GM21423 (cell line): ENCODE data around the gene DYNC1H1.

ENCODE experiments used
- ATAC-seq: cut with Tn5 transposase; IDR thresholded peaks from one replicate; pipeline ENCODE4 v1.9.1; 2021; ENCODE audit warnings: mild to moderate bottlenecking, moderate library complexity; ENCODE audit not compliant: unreplicated experiment

DYNC1H1 gene

GRCh38 chr14:101939646-101940170 lies 24.7 kb upstream of the DYNC1H1 start:
- no peak for ATAC-seq

GRCh38 chr14:101944451-101944850 lies 19.9 kb upstream of the DYNC1H1 start:
- no peak for ATAC-seq

- no peak for ATAC-seq
These were observed 19.2 kb upstream of the DYNC1H1 start for GRCh38 chr14:101945171-101945570.

- peak; percentile 2 for ATAC-seq
These were observed 16.8 kb upstream of the DYNC1H1 start for GRCh38 chr14:101947577-101947903.

DNA sequence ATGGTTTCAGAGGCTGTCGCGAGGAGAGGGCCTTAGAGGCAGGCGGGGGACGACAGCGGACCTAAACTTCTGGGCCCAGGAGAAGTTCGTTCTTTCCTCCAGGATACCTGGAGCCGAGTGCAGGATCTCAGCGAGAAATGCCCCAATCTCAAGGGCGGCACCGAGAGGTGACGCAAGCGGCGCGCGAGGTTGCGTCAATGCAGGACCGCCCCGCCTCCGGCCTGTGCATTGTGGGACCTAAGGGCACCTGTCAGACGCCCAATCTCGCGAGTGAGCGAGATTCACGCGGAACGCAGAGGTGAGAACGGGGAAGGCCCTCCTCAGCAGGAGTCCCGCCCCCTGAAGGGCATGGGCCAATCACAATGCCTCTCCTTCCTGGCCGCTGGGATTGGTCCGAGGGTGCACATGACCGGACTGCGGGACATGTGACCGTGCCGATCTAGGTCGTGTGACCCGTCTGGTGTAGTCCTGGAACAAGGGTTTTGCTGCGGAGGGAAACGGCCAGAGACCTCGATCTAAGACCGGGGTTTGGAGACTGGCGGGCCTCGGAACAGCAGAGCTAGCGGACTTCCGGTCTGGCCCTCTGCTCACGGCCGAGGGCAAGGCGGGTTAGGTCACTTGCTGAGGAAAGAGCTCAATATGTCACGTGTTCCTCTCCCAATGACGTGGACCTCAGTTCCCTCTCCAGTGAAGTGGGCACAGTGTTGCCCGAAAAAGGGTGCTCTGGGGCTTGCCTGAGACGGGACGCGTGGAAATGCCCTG lies 16.3 kb upstream of the DYNC1H1 start:
- peak; percentile 97 for ATAC-seq

DNA sequence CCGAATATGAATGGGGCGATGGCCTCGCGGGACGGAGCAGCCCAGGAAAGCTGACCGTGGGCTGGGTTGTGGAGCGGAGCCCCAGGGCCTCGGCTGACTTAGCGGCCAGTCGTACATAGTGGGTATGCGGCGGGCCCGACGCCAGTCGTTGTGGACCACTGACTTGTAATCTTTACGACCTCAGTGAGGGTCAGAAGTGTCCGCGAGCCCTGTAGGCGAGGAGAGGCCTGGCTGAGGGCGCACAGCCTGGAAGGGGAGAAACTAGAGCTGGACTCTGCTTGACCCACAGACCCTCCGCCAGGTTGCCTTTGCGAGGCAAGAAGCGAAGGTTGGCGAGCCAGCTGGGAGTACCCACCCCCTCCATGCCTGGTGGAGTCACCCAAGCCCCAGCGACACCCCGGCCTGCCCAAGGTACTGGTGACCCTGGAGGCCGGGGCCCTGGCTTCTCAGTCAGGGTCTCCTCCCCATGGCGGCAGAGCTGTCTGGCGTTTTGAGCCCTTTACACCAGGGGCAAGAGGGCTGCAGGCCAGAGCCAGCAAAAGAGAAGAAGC lies 15.6 kb upstream of the DYNC1H1 start:
- ATAC-seq, result no peak

DNA sequence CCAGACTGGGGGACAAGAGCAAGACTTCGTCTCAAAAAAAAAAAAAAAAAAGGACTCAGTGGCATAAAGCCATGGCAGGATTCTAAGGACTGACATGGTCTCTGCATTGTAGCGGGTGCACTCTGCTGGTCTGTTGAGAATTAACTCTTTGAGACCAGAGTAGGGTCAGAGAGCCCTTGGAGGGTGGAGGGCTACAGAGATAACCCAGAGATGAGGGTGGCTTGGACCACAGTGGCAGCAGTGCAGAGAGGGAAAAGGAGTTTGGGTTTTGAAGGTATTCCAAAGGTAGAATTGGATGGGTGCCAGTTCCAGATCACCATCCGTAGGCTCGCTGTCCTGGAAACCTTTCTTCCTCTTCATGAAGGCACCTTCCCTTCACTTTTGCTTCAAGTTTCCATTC lies 14.3 kb upstream of the DYNC1H1 start:
- no peak for ATAC-seq

GRCh38 chr14:101950516-101951215 lies 13.7 kb upstream of the DYNC1H1 start:
- no peak for ATAC-seq

DNA sequence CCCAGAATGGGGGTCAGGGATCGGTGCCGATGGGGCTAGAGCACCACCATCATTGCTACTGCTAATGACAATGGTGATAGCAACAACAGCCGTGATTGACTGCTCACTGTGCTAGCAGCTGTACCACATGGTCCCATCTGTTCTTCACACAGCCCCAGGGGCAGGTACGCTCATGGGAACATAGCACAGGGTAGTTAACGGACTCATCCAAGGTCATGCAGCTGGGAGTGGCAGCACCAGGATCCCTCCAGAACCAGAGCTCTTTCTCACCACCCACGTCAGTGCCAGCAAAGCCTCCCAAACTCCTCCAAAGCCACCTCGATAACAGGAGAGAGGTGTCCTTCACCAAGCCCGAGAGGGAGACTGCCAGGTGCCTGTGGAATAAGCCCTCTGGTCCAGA lies 11.2 kb upstream of the DYNC1H1 start:
- ATAC-seq, result no peak

- ATAC-seq, result no peak
These were observed 9.9 kb upstream of the DYNC1H1 start for GRCh38 chr14:101954501-101954900.

GRCh38 chr14:101955695-101956161 lies 8.6 kb upstream of the DYNC1H1 start:
- ATAC-seq, result no peak

DNA sequence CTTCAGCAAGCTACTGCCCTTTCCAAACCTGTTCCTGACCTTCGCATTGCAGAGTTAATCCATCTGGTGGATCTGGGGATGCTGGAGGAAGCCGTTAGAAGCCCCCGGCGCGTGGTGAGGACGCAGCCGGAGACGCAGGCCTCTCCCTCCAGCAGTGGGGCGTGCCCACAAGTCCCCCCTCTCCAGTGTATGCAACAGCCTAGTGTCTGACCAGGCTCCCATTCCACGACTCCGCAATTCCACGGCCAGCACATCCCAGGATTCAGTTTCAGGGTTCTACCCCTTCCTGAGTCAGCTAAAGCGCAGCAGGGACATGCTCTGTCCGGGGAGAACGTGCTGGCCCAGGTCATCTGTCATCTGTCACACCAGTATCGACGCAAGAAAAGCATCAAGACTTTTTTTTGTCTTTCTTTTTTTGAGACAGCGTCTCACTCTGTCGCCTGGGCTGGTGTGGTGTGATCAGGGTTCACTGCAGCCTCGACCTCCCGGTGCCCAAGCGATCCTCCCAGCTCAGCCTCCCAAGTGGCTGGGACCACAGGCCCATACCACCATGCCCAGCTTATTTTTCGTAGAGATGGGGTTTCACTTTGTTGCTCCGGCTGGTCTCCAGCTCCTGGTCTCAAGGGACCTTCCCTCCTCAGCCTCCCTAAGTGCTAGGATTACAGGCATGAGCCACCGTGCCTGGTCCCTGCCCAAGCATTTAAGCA lies 8.0 kb upstream of the DYNC1H1 start:
- ATAC-seq, result no peak

GRCh38 chr14:101957406-101958234 lies 6.8 kb upstream of the DYNC1H1 start:
- ATAC-seq, result no peak

GRCh38 chr14:101958418-101959180 lies 5.8 kb upstream of the DYNC1H1 start:
- no peak for ATAC-seq

DNA sequence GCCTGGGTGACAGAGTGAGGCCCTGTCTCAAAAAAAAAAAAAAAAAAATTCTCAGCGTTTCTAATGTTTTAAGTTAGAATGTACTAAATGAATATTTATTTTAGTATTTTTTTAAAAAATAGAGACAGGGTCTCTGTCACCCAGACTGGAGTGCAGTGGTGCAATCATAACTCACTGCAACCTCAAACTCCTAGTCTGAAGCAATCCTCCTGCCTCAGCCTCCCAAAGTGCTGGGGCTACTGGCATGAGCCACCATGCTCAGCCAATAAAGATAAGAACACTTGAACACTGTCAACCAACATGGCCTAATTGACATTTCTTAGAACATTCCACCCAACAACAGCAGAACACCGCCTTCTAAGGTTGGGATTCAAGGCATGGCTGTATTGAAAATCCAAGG lies 5.1 kb upstream of the DYNC1H1 start:
- ATAC-seq, result no peak

- no peak for ATAC-seq
These were observed 4.1 kb upstream of the DYNC1H1 start for GRCh38 chr14:101960225-101960624.

- ATAC-seq, result no peak
These were observed 3.2 kb upstream of the DYNC1H1 start for GRCh38 chr14:101961011-101961721.

DNA sequence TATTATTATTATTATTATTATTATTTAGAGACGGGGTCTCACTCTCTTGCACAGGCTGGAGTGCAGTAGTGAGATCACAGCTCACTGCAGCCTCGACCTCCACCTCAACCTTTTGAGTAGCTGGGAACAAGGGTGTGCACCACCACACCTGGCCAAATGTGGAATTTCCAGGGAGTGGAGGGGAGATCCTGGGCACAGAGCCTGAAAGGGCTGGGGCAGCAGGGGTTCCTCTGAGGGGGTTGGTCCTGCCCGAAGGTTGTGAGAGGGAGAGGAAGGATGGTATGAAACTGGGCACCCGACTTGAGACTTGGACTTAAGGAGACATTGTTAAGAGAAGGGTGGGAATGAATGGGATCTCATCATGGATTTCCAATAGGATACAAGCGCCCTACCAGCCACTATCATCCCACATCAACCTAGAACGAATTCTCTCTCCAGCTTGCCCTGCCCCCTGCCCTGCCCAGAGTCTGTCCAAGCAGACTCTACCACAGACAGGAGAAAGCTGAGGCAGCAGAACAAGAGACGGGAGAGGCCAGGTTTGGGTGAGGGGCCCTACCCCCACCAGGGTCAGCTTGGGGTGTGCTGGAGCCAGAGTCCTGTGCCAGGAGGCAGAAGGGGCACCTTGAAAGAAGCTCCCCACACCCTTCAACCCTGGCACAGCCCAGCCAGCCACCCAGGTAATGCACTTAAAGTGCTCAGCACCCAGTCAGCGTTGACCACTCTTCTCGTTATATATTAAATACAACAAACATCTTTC lies 2.4 kb upstream of the DYNC1H1 start:
- ATAC-seq, result no peak
